ENCODE results near the gene HSF2BP. TPM values are rescaled to one million over a fixed set of nuclear protein-coding genes. Genes with fewer than 3 reads are reported as not detected.

Gene HSF2BP
- total RNA-seq, 1 experiment from 2014 or later = 1.5 TPM

GRCh38 chr21:43593078-43593477 is 66.2 kb downstream of the HSF2BP start:
- Histone ChIP-seq H2BK120ac (ENCODE audit: low read depth, low read length, poor library complexity, severe bottlenecking) (no peak overlapping the region), H4K8ac (replicated peaks; ENCODE audit: insufficient read length, low read depth, low read length) (no peak overlapping the region), H2BK5ac (ENCODE audit: insufficient read length, low read length) (no peak overlapping the region), H2BK15ac (ENCODE audit: low read depth, low read length) (no peak overlapping the region), H3K4me2 (ENCODE audit: insufficient read depth, insufficient read length, low read length) (no peak overlapping the region), H4K91ac (ENCODE audit: insufficient read length, low read depth, low read length) (no peak overlapping the region), H3K79me2 (ENCODE audit: insufficient read depth, low read length) (no peaks in the 10 kb centered on the region), H4K20me1 (ENCODE audit: control insufficient read depth, insufficient read depth, insufficient read length) (no peaks in the 10 kb centered on the region), H2BK20ac (ENCODE audit: low read depth, low read length, poor library complexity, severe bottlenecking) (no peak overlapping the region), H3K4me1 (ENCODE audit: insufficient read depth, low read length) (no peaks in the 10 kb centered on the region), H3K27ac (ENCODE audit: insufficient read length, low read depth, low read length) (no peak overlapping the region), H3K14ac (ENCODE audit: insufficient read depth, low read length) (no peak overlapping the region), H2AK5ac (ENCODE audit: insufficient read length, low read length) (no peak overlapping the region), H3K4ac (ENCODE audit: low read depth, low read length) (no peak overlapping the region), H3K56ac (ENCODE audit: insufficient read length, low read depth, low read length) (no peak overlapping the region), H3K23me2 (ENCODE audit: insufficient read length, low read depth, low read length, poor library complexity, severe bottlenecking) (no peaks in the 10 kb centered on the region), H3K18ac (ENCODE audit: insufficient read length, low read depth, low read length) (no peak overlapping the region), H3K23ac (ENCODE audit: insufficient read length, low read depth, low read length) (no peak overlapping the region), H2BK12ac (ENCODE audit: insufficient read length, low read depth, low read length) (no peak overlapping the region), H3K9me3 (ENCODE audit: control insufficient read depth, low read depth, low read length) (no peaks in the 10 kb centered on the region), H3K27me3 (ENCODE audit: insufficient read depth, low read length) (no peaks in the 10 kb centered on the region), H3T11ph (ENCODE audit: low read length) (no peak overlapping the region), H3K79me1 (ENCODE audit: insufficient read depth, low read depth, low read length, poor library complexity, severe bottlenecking) (no peaks in the 10 kb centered on the region), H2AFZ (ENCODE audit: low read length) (no peak overlapping the region), H4K5ac (ENCODE audit: insufficient read length, low read depth, low read length) (no peak overlapping the region), H3K9ac (ENCODE audit: extremely low read depth, insufficient read length, low read length) (no peak overlapping the region)
- WGBS (ENCODE audit: extremely low coverage, insufficient read length, low lambda C conversion rate) = no CpG with 5 or more reads among the region's 5 CpGs
- Mint-ChIP-seq H3K27me3 (ENCODE audit: low read depth) (no peaks in the 10 kb centered on the region; the same call in 1 of the 2 replicates), H3K4me1 (no peaks in the 10 kb centered on the region), H3K4me3 (no peak overlapping the region), H3K27ac (no peak overlapping the region), H3K9me3 (no peaks in the 10 kb centered on the region), H3K36me3 (ENCODE audit: insufficient read depth in 1 of 3, low read depth in 3 of 3) (no peaks in the 10 kb centered on the region)
- DNase-seq = no peak
- TF ChIP-seq CTCF (conservative IDR thresholded peaks at IDR 0.05) = no peak
